ENCODE data around the gene LPP.

DNA sequence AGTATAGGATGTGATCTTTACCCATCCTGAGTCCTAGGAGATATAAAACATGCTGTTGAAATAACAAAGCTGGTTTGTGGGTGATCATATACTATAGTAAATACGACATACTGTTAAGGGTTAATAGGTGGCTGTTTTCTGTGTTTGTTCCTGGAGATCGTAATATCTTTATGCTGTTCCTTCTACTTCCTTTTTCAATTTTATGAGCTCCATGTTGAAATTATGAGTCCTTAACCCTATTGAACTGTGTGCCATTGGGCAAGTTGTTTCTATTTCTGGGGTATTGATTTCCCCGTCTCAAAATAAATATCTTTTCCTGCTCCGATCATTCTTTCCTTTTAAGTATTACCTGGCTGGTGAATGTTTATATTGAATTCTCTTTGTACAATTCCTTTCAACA, 115.1 kb downstream of the LPP start:
- TF ChIP-seq, protein P1, sequence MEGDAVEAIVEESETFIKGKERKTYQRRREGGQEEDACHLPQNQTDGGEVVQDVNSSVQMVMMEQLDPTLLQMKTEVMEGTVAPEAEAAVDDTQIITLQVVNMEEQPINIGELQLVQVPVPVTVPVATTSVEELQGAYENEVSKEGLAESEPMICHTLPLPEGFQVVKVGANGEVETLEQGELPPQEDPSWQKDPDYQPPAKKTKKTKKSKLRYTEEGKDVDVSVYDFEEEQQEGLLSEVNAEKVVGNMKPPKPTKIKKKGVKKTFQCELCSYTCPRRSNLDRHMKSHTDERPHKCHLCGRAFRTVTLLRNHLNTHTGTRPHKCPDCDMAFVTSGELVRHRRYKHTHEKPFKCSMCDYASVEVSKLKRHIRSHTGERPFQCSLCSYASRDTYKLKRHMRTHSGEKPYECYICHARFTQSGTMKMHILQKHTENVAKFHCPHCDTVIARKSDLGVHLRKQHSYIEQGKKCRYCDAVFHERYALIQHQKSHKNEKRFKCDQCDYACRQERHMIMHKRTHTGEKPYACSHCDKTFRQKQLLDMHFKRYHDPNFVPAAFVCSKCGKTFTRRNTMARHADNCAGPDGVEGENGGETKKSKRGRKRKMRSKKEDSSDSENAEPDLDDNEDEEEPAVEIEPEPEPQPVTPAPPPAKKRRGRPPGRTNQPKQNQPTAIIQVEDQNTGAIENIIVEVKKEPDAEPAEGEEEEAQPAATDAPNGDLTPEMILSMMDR (IDR thresholded peaks at IDR 0.05) = no peak
- no peak for TF ChIP-seq EP300 (IDR thresholded peaks at IDR 0.05)

Measured in ovary (tissue), 3 donors.